Measurements from ENCODE around the gene ROR1.

DNA sequence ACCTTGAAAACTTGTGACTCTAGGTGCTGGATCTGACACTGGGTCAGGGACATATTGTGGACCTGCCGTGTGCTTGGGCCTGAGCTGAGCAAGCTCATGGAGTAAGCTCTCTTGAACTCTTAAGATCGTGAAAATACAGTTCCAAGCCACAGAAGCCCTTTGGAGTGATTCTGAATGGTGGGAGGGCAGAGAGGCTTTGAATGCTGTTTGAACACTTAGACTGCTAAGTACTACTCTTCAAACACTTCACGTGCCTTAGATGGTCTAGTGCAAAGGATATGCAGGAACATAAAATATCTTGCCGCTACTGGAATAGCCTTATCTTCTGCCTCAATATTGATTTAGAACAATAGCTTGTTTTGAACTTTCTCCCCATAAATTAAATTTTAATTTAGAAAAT is 21.6 kb downstream of the ROR1 start:
- TF ChIP-seq EZH2 (IDR thresholded peaks at IDR 0.05; ENCODE audit: low read length, missing control alignments): no peak
- TF ChIP-seq, protein P1, sequence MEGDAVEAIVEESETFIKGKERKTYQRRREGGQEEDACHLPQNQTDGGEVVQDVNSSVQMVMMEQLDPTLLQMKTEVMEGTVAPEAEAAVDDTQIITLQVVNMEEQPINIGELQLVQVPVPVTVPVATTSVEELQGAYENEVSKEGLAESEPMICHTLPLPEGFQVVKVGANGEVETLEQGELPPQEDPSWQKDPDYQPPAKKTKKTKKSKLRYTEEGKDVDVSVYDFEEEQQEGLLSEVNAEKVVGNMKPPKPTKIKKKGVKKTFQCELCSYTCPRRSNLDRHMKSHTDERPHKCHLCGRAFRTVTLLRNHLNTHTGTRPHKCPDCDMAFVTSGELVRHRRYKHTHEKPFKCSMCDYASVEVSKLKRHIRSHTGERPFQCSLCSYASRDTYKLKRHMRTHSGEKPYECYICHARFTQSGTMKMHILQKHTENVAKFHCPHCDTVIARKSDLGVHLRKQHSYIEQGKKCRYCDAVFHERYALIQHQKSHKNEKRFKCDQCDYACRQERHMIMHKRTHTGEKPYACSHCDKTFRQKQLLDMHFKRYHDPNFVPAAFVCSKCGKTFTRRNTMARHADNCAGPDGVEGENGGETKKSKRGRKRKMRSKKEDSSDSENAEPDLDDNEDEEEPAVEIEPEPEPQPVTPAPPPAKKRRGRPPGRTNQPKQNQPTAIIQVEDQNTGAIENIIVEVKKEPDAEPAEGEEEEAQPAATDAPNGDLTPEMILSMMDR (conservative IDR thresholded peaks at IDR 0.05 in 1 of 2, IDR thresholded peaks at IDR 0.05 in 1 of 2; ENCODE audit: low read depth in 1 of 2, low read length in 2 of 2): no peak
